HG03342 (cell line): ENCODE data around the gene HEXIM1.
A peak's percentile ranks its signal among the peaks of the same experiment; 100 is the strongest.

Experiments used
- ATAC-seq: cut with Tn5 transposase; IDR thresholded peaks from one replicate; pipeline ENCODE4 v1.9.1; 2021; ENCODE audit warnings: mild to moderate bottlenecking, moderate library complexity; ENCODE audit not compliant: unreplicated experiment

HEXIM1 gene, protein sequence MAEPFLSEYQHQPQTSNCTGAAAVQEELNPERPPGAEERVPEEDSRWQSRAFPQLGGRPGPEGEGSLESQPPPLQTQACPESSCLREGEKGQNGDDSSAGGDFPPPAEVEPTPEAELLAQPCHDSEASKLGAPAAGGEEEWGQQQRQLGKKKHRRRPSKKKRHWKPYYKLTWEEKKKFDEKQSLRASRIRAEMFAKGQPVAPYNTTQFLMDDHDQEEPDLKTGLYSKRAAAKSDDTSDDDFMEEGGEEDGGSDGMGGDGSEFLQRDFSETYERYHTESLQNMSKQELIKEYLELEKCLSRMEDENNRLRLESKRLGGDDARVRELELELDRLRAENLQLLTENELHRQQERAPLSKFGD

DNA sequence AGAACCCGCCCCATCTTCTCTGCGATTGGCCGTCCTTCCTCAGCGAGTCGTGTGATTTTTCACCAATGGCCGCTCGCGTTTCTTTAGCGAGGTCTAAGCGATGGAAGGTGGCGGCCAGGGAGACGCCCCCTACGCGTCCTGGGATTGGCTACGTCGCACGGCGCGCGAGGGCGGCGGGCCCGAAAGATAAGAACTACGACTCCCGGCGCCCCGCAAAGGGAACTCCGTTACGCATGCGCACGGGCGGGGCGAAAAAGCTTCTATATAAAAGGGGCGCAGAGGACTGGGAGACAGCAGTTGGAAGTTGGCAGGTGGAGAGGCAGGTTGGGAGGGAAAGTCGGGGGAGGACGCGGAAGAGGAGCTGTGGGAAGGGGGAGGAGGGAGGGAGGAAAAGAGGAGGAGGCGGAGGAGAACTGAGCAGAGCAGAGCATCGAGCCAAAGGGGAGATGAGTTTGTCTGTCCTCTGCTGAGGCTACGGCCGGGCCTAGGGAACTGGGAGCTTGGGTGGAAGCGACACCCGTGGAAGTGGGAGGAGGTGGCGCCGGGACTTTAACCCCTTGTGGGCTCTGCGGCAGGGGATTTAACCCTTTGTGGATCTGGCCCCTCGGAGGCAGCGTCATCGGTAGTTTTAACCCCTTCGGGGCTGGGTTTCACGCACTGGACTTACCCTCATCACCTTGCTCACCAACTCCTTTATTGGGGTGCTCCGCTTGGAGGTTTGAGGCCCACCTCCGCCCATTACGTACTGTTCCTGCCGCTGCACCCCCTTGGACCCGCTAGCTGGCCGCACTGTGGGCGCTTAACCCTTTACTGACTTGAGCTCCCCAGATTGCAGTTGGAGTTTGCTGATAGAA lies at the start of gene HEXIM1:
HEXIM1 (plus strand) TSS at position 293 of the 854 bp plus-strand sequence. CDS start 716 bp downstream, outside the sequence.
- ATAC-seq = peak; percentile 70

DNA sequence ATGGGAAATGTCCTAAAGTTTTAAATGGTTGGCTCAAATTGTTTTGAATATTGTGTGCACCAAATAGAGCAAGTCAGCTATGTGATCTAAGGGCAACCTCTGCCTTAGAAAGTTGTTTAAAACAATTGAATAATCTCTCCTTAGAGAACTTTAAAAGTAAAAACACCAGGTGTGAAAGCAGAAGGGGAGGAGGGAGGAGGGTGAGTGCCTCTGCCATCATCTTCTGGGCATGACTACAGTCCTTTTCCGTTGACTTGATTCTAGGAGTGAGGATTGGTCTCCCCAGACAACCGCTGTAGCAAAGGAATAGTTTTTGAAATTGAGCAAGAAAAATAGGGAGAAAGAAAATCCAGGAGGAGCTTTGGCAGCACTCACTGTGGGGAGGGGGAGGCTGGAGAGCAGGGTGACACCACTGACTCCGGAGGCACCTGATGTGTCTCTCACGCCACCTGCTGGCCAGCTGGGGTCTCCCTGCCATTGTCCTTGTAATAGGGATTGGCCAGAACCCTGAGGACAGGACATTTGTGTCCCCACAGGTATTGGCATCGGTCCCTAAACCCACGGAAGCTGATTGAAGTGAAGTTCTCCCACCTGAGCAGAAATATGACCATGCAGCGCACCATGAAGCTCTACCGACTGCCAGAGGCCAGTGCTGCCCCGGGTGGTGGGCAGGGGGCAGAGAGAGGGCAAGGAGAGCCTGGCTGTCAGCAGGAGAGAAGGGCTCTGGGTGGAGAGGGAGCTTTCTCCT lies 49.2 kb upstream of the HEXIM1 start:
- ATAC-seq = no peak

DNA sequence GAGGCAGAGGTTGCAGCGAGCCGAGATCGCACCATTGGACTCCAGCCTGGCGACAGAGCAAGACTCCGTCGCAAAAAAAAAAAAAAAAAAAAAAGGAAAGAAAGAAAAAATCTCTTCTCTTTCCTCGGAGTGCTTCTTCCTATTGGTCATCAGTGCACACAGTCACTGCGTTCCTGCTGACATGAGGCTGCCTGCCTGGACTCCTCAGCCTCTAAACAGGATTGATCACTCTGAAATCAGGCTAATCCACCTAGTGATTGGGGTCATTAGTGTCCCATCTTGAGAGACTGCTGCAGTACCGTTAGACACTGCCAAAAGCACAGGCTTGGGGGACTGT lies 46.8 kb upstream of the HEXIM1 start:
- no peak for ATAC-seq

DNA sequence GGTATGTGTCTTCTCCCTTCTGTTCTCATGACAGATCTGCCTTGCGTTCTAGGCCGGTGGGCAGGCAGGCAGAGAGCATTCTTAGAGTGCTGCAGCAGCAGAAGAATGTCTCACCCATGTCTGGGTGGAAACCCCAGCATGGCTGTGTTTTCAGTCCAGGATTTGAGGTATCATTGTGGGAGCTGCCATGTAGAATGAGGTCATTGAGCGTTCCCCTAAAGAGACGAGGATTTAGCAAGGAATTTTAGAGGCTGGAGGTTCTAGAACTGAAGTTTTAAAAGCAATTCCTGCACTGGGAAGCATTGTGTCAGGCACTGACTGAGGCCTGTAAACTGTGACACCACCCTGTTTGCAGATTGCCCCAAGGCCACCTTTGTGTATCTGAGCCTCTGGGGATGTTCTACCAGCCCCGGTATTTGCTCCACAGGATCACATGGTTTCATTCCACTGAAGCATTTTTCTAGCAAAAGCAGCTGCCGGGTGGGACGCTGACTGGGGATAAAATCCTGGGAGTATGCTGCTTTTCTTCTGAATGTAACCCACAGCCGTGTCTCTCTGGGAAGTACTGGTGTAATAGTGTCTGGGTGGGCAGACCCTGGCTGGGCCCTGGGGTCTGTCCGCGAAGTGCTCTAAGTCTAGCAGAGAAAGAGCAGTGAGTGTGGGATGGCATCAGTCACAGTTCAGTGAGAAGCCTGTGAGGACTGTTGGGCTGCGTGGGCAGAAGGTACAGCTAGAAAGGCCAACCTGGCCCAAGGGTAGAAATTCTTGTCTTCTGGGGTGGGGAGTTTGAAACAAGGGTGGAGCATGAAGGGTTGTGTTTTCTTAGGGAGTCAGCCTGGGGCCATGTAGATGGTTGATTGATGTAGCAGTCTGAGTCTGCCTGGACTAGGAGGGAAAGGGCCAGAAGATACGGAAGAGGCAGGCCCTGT lies 46.1 kb upstream of the HEXIM1 start:
- no peak for ATAC-seq

DNA sequence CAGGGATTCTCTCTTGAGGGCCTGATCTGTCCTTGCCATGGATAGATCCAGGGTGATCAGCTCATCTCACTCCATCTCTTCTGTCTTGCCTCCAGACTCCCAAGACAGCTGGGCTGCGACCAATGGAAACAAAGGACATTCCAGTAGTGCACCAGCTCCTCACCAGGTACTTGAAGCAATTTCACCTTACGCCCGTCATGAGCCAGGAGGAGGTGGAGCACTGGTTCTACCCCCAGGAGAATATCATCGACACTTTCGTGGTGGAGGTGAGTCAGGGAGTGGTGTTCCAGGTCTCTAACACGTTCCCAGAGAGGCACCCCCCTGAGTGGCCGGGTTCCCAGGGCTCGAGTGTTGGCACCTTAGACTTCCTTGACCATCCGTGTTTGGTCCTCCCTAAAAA lies 45.4 kb upstream of the HEXIM1 start:
- ATAC-seq = no peak

DNA sequence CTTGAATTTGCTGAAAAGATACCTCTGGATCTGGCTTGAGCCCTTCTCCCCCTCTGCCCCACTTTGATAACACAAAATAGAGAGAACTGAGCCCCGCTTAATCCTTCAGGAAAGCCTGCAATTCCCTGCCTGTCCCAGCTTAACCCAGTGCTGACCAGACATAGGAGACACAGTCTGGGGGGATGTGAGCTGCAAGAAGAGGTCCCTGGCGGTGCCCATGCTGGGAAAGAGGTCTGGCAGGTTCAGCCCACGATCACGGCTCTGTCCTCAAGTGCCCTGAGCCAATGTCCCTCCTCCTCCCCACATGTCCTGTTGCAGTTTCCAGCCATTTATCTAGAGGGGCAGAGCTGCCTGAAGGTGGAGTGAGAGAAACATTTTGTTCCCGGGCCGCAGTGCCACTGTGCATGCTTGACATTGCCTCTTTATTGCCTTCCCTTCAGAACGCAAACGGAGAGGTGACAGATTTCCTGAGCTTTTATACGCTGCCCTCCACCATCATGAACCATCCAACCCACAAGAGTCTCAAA lies 44.9 kb upstream of the HEXIM1 start:
- no peak for ATAC-seq

DNA sequence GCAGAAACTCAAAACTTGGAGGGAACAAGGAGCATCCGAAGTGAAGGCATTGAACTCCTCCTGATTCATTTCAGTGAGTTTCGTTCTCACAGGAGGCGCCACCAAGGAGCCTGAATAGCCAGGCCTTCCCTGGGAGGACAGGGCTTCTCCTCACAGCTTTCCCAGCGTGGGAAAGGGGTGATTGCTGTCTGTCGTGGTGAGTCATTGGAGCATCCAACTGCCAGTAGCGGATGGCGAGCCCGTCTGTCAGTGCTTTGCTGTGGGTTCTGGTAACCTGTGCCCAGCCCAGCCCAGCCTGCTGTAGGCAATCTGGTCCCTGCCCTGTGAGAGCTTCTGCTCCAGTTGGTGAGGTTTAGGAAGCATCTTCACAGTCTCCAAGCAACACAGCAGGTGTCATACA lies 44.2 kb upstream of the HEXIM1 start:
- no peak for ATAC-seq

DNA sequence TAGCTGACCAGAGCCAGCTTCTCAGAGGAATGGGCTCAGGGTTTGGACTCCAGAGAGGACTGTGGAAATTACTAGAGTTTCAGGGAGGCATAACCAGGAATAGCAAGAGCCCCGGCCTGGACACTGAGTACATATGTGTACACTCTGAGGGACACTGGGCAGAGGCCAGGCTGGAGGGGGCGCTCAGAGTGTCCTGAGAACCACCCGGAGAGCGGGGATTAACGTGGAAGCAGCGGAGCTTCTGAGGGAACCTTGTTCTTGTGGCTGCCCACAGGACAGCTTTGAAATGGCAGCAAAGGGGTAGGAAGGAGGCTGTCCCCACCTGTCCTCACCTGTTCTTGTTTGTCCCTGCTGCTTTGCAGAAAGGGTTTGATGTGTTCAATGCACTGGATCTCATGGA lies 43.8 kb upstream of the HEXIM1 start:
- ATAC-seq = no peak

DNA sequence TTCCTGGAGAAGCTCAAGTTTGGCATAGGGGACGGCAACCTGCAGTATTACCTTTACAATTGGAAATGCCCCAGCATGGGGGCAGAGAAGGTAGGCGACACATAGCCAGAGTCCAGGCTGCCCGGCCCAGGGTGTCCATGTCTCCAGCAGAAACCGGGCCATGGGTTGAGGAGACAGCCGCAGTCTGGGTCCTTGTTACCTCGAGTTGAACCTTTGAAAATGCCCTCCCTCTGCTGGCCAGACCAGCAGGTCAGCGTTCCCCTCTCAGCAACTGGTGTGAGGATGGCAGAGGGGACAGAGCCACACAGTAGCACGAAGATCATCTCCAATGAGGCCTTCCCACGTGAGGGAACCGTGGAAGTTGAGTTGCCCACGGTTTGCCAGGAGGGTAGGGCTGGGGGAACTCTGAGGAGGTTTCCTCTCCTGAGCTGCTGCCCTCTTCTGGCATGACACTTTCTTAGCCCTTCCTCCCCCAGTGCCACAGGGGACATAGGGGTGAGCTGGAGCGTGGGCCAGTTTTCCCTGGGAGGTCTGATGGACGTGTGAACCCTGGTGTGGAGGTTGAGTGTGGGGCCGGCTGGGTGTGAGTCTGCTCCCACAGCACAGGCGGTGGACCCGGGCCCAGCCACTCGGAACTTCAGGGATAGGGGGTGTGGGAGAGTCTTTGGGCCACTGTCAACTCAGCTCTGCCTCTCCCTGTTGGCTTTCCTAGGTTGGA lies 43.2 kb upstream of the HEXIM1 start:
- no peak for ATAC-seq

DNA sequence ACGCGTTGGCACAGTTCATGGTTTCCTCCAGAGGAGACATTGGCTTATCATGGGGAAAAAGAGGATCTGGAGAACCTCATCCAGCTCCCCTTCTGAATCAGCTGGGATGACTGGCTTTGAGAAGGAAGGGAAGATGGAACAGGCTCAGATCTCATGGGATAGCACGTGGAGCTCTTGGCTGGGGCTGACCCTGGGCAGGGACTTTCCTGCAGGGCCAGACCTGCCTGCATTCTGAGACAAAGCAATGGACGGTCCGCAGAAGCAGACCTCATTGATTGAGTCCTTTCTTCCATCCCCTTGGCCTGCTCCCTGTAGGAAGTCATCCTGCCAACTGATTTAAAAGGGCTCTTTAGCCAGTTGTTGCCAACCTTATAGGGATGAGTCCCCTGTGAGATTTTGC lies 42.2 kb upstream of the HEXIM1 start:
- ATAC-seq = no peak

DNA sequence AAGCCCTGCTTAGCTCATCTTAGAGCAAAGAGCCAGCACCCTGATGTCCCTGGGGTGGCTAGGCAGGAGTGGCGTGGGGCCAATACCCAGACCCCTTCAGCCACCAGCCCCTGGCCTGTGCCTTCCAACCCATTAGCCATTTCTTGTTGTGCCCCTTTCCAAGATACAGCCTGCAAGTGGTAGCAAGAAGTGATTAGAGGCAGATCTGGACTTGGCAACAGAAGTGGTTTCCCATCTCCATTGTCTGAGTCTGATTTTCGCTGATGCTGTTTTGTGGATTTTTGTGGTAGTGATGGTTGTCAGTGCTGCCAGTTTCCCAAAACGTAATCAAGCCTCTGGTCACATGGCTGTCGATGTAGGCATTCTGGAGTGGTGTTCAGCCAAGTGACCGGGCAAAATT lies 41.7 kb upstream of the HEXIM1 start:
- ATAC-seq = no peak

DNA sequence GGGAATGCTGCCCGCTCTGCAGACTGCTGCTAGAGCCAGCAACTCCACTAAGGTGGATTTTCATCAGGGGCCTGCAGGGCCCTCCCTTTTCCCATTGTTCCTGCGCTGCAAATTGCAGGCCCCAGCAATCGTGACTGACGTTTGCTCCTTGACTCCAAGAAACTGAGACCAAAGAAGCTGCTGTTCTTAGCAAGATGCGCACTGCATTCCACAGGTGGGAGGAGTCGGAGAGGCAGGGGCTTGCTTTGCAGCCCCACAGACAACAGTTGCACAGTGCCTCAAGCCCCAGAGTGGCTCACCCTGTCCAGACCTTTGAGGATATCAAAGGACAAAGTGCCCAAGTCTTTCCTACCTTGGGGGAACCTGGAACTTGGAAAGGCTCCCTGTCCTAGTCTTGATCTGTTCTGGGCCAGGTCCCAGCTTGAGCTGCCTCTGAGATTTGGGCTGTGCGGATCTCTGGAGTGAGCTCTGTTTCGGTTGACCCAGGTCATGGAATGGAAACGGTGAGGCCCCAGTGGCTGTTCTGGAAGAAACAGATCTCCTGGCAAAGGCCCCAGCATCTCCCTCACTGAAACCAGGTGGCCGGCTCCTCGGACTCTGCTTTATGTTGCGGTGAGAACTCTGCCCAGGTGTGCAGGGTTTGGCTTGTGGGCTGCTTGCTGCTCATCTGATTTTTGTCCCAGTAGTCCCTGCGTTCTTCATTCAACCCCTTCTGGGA lies 40.8 kb upstream of the HEXIM1 start:
- ATAC-seq = no peak

DNA sequence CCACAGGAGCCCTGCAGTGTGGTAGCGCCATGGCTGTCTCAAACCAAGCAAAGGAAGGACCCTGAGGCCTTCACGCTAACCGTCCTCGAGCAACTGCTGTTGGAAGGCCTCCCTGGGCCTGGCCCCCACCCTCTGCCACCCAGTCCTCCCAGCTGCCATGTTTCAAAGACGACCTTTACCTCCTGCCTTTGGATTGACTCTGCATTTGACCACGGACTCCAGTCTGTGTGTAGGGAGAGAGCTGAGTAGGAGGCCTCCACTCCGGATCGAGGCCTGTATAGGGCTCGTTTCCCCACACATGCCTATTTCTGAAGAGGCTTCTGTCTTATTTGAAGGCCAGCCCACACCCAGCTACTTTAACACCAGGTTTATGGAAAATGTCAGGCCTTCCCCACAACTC lies 40.2 kb upstream of the HEXIM1 start:
- ATAC-seq = no peak

DNA sequence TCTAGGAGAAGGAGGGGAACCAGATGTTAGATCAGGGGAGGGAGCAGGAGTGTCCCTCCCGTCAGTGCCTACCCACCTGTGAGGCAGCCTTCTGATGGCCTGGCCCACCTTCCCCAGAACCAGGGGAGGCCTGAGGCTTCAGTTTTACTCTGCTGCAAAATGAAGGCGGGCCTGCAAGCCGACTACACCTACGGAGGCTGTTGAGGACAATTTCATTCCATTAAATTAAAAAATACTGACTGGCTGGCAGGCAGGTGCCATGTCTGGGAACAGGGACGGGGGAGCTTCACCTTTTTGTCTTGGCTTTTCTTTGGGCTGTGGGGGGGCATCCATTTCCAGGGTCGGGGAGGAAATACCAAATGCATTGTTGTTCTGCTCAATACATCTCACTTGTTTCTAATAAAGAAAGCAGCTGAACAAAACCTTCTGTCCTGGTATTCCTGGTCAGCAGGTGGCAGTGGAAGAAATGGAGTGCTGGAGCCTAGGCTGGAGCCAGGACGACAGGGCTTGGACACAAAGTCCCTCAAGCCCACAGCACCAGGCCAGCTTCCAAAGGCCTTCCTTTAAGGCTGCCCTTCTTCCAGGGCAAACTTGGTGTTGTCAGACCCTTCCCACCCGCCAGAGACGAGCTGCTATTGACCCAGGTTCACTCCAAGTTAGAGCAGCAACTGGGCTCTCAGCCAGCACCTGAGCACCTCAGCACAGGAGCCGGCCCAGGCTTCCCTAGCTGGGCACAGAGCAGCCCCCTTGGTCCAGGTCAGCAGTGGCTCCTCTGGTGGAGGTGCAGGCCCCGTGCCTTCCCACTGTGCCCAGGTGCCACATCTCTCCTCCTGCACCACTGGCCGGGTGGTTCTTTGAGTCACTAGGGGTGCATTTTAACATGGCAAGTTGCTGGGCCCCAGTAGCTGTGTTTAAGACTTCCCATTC lies 39.4 kb upstream of the HEXIM1 start:
- ATAC-seq = no peak

DNA sequence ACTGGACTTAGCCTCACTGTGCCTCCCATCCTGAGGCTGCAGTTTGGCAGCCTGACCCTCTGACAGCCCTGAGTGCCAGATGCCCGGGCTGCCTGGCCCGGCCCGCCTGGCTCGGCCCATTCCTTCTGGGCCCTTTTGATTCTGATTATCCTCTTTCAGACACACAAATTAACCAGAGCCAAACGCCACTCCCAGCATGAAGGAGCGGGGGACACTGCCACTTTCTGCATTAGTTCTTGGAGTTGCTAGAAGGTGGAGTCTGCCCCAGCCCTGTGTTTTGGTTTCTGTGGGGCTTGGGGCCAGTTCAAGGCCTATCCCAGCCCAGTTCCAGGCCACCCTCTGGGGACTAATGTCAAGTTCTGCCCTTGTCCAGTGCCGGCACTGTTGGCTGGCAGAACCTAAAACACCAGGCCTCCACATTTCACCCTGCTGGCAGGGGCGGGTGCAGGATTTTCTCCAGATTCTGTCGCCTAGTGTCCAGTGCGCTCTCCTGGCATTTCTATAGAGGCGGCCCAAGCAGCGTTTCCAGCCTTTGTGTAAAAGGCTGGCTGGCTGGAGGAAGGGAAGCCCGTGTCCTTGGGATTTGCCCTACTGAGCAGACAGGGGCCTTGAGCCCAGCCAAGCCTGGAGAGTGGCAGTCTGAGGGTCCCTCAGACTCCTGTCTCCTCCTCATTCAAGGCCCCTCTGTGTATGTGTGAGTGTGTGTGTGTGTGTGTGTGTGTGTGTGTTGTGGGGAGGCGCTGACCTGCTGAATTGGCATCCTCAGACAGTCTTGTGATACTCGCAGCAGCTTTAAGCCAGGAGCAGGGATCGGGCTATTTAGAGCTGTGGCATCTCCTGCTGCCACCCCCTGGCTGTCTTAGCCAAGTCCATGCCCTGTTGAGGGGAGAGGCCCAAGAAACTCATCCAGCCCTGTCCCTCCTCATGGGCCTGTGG lies 37.3 kb upstream of the HEXIM1 start:
- no peak for ATAC-seq

DNA sequence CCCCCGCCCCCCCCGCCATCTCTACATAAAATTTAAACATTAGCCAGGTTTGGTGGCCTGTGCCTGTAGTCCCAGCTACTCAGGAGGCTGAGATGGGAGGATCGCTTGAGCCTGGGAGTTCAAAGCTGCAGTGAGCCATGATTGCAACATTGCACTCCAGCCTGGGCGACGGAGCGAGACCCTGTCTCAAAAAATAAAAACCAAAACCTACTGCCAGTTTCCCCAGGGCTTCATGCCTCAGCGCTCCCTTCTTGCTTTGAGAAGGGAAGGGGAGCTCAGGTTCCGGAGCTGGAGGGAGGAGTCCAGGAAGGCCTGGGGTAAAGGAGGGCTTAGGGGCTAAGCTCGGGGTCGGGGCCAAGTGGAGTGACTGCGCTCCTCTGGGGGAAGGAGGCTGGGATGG lies 36.4 kb upstream of the HEXIM1 start:
- ATAC-seq = no peak
